SK-N-SH (cell line): ENCODE results near the gene CCNO.

ENCODE experiments used
- CTCF ChIP-seq: fragments of 200-600 bp; sonication (generic); IDR thresholded peaks from 2 replicates; pipeline ENCODE4 v1.6.1; 2017; ENCODE audit warnings: antibody characterized with exemption, mild to moderate bottlenecking, moderate library complexity
- GATA2 ChIP-seq: sonication (generic); formaldehyde crosslinking; IDR thresholded peaks from 2 replicates; pipeline ENCODE4 v1.5.0; 2020; ENCODE audit warnings: mild to moderate bottlenecking, missing genetic modification reagents
- MAX ChIP-seq: IDR thresholded peaks from 2 replicates; pipeline ENCODE4 v1.4.0; 2012; ENCODE audit warnings: low read depth
- PBX3 ChIP-seq: IDR thresholded peaks from 2 replicates; pipeline ENCODE4; 2012
- POLR2AphosphoS5 ChIP-seq: IDR thresholded peaks from 2 replicates; pipeline ENCODE4 v1.6.1; 2012; ENCODE audit warnings: low read depth, low read length
- RCOR1 ChIP-seq: fragments of 150-350 bp; IDR thresholded peaks from 2 replicates; pipeline ENCODE4 v1.6.1; 2017; ENCODE audit warnings: antibody characterized with exemption, low read length
- SMC3 ChIP-seq: IDR thresholded peaks from 2 replicates; pipeline ENCODE4 v1.6.1; 2012; ENCODE audit warnings: low read depth, low read length, improper control_type of control experiment
- TCF12 ChIP-seq: IDR thresholded peaks from 2 replicates; pipeline ENCODE4 v1.4.0; 2012
- USF1 ChIP-seq: IDR thresholded peaks from 2 replicates; pipeline ENCODE4 v1.4.0; 2012; ENCODE audit warnings: low read depth, borderline replicate concordance
- YY1 ChIP-seq: IDR thresholded peaks from 2 replicates; pipeline ENCODE4 v1.4.0; 2012; ENCODE audit warnings: low read depth, mild to moderate bottlenecking
- ZBTB33 ChIP-seq: IDR thresholded peaks from 2 replicates; pipeline ENCODE4 v1.4.0; 2012; ENCODE audit warnings: low read depth, borderline replicate concordance

GRCh38 chr5:55226934-55227663 lies 6.3 kb downstream of the CCNO start, which contains the start of gene MCIDAS:
- TF ChIP-seq CTCF (0 out of 2 replicates have a peak, but pooled peaks have one; percentile 6), POLR2AphosphoS5 (no peak), ZBTB33 (no peak), USF1 (no peak), PBX3 (no peak), YY1 (no peak), TCF12 (no peak), GATA2 (CRISPR knock-in tag) (no peak), RCOR1 (no peak), MAX (no peak), SMC3 (no peak)
